ENCODE measurements around the gene VAMP5. TPM values are rescaled to one million over a fixed set of nuclear protein-coding genes. Genes with fewer than 3 reads are reported as not detected.

Gene VAMP5
- polyA plus RNA-seq, 3 donors = 39.0 to 51.5 (median 47.0) TPM

DNA sequence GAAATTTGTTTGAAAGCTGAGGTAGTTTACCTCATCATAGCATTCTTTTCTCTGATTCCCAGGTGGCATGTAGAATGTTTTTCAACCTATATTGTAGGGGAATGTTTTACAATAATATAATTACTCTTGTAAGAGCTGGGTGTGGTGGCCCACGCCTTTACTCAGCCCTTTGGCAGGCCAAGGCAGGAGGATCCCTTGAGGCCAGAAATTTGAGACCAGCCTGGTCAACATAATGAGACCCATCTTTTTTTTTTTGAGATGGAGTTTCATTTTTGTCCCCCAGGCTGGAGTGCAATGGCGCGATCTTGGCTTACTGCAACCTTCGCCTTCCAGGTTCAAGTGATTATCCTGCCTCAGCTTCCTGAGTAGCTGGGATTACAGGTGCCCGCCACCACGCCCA lies 35.4 kb downstream of the VAMP5 start:
- no peak for DNase-seq (ENCODE audit: low read depth in 3 of 3, low spot score in 2 of 3)

DNA sequence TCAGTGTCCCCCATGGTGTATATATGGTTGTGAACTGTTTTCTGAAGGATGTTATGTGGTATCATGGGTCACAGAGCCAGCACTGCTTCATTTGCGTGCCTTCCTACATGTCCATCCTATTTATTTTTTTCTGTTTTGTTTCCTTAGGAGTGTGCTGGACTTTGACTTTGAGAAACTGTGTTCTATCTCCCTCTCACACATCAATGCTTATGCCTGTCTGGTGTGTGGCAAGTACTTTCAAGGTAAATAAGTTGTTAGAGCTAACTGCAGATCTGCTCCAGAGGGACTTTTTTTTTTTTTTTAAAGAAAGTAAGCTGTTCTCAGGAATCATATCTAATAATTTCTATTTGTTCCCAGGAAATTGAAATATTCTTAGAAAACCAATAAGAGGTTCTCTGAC lies 37.1 kb downstream of the VAMP5 start:
- DNase-seq (ENCODE audit: low read depth in 3 of 3, low spot score in 2 of 3) = no peak

DNA sequence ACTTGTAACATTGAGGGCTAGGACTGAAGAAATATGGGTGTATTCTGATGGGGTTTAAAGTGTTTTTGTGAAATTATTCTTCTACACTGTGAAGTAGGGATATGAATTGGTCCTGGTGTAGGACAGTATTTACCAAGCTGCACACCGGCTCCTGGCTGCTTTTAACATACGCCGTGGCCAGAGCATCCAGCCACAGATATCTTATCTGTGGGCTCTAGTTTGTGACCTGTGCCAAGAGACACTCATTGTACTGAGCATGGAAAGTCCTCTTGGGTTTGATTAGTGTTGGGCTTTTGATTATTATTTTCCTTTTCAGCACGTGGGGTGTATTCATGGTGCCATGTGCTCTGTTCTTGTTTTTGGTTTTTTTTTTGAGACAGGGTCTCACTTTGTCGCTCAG lies 39.8 kb downstream of the VAMP5 start:
- DNase-seq (ENCODE audit: low read depth in 3 of 3, low spot score in 2 of 3) = no peak

DNA sequence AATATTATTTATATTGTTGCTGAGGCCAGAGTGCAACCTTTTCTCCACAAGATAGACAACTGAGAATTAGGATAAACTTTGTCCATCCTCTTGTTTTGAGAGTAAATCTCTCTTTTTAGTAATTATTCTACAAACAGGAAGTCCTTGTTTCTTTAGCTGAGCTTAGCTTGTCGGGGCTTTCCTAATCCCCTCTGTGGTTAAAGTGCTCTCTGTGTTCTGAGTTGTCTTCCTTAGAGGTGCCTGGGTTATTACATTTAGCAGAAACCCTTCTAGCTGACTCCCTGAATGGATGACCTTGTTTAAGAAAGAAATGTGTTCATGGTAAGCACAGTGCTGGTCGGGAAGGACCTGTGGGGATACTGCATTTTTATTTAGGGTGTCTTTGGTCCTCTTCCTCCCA lies 44.4 kb downstream of the VAMP5 start:
- DNase-seq (ENCODE audit: low read depth in 3 of 3, low spot score in 2 of 3) = no peak

DNA sequence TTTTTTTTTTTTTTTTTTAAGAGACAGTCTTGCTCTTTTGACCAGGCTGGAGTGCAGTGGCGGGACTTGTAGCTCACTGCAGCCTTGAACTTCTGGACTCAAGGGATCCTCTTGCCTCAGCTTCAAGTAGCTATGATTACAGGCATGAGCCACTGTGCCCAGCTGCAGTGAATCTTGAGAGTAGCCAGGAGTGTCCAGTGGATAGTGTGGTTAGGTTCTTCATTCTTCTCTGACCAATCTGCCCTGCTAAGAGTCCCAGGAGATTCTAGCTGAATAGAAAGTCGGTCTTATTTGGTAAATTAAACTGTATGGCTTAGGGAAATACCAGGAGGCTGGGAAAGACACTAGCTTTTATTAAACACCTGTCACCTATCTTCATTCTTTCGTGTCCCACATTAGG lies 47.1 kb downstream of the VAMP5 start:
- DNase-seq (ENCODE audit: low read depth in 3 of 3, low spot score in 2 of 3) = no peak

DNA sequence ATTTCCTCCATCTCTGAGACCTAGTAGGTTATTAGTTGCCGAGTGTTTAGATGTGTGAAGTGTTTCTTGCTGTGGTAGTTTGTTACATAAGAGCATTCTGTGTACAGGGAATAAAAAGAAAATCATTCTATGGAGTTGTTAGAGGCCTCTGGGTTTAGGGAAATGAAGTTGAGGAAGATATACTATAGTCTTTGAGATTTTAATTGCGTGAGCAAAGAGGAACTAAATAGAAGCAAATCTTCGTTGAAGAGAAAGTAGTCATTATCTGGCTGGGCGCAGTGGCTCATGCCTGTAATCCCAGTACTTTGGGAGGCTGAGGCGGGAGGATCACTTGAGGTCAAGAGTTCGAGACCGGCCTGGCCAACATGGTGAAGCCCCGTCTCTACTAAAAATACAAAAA lies 50.8 kb downstream of the VAMP5 start:
- no peak for DNase-seq (ENCODE audit: low read depth in 3 of 3, low spot score in 2 of 3)

DNA sequence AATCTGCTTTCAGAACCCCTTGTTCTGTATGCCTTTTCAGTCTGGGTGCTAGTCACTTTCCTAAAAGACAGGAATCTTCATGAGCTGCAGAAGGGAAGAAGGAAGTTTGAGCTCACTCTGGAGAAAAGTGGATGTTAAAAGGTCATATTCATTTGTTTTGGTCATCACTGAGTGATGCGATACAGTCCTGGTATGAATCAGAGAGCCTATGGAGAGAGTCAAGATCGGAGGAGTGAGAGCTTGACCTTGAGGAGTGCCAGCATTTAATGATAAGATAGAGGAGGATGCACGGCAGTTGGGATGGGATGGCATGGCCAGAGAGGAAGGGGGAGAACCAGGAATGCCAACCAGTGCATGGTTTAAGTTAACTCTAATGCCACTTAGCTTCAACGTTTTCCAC lies 51.4 kb downstream of the VAMP5 start:
- no peak for DNase-seq (ENCODE audit: low read depth in 3 of 3, low spot score in 2 of 3)

DNA sequence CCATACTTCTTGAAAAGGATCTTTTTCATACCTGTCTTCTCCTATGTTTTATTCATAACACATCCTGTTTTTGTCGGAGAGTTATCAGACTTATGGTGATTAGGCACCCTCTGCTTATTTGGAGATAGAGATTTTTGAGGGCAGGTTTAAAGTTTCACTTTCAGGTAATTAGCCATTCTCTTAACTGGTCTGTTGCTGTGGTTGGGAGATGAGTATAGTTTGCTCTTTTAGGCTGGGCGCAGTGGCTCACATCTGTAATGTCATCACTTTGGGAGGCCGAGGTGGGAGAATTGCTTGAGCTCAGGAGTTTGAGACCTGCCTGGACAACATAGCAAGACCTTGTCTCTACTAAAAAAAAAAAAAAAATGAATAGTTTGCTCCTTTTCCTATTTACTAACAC lies 58.5 kb downstream of the VAMP5 start:
- no peak for DNase-seq (ENCODE audit: low read depth in 3 of 3, low spot score in 2 of 3)

Other genes starting within 250 kb of the VAMP5 start
- 10 to 100 TPM; 14.2 to 26.0 (median 25.2) TPM for gene RETSAT, start 229.9 kb upstream of the VAMP5 start, polyA plus RNA-seq (ENCODE audit: insufficient read length in 3 of 3)
- 10 to 100 TPM; 24.3 to 28.6 (median 25.1) TPM for gene ELMOD3, start 229.7 kb upstream of the VAMP5 start, polyA plus RNA-seq (ENCODE audit: insufficient read length in 3 of 3)
- gene CAPG, start 174.1 kb upstream of the VAMP5 start, polyA plus RNA-seq (ENCODE audit: insufficient read length in 3 of 3) = 100 to 1,000 TPM in 2 of 3 donors, 10 to 100 TPM in 1; 94.7 to 131 (median 105) TPM
- gene SH2D6, start 165.7 kb upstream of the VAMP5 start, polyA plus RNA-seq (ENCODE audit: insufficient read length in 3 of 3) = under 1 TPM; 0.50 to 0.83 (median 0.82) TPM
- gene MAT2A, start 45.3 kb upstream of the VAMP5 start, polyA plus RNA-seq (ENCODE audit: insufficient read length in 3 of 3) = 100 to 1,000 TPM; 325 to 366 (median 347) TPM
- 10 to 100 TPM; 37.7 to 41.8 (median 38.1) TPM for gene GGCX, start 22.9 kb upstream of the VAMP5 start, polyA plus RNA-seq (ENCODE audit: insufficient read length in 3 of 3)
- gene VAMP8, start 6.8 kb upstream of the VAMP5 start, polyA plus RNA-seq (ENCODE audit: insufficient read length in 3 of 3) = 100 to 1,000 TPM in 2 of 3 donors, 10 to 100 TPM in 1; 92.1 to 124 (median 118) TPM
- gene RNF181, start 11.3 kb downstream of the VAMP5 start, polyA plus RNA-seq (ENCODE audit: insufficient read length in 3 of 3) = 100 to 1,000 TPM; 144 to 158 (median 144) TPM
- gene TMEM150A, start 18.3 kb downstream of the VAMP5 start, polyA plus RNA-seq (ENCODE audit: insufficient read length in 3 of 3) = 10 to 100 TPM; 33.2 to 35.6 (median 33.9) TPM
- 10 to 100 TPM; 50.1 to 55.1 (median 51.5) TPM for gene C2orf68, start 27.6 kb downstream of the VAMP5 start, polyA plus RNA-seq (ENCODE audit: insufficient read length in 3 of 3)
- 10 to 100 TPM; 75.1 to 79.9 (median 79.5) TPM for gene USP39, start 31.8 kb downstream of the VAMP5 start, polyA plus RNA-seq (ENCODE audit: insufficient read length in 3 of 3)
- under 1 TPM in 1 of 3 donors, not detected in 2; 0.24 TPM for gene SFTPB, start 83.8 kb downstream of the VAMP5 start, polyA plus RNA-seq (ENCODE audit: insufficient read length in 3 of 3)
- gene GNLY, start 109.9 kb downstream of the VAMP5 start, polyA plus RNA-seq (ENCODE audit: insufficient read length in 3 of 3) = under 1 TPM in 2 of 3 donors, not detected in 1; 0.17 to 0.44 TPM
- gene ATOH8, start 169.6 kb downstream of the VAMP5 start, polyA plus RNA-seq (ENCODE audit: insufficient read length in 3 of 3) = 10 to 100 TPM; 11.0 to 12.9 (median 11.2) TPM